Heart left ventricle (tissue), 13 donors: ENCODE measurements around the gene CEP250.

ENCODE experiments used
- POLR2A ChIP-seq, 2 donors: fragments of 450-650 bp; IDR thresholded peaks; one replicate each; pipeline ENCODE4 v1.6.1; 2017; ENCODE audit warnings: antibody characterized with exemption in 2 of 2, mild to moderate bottlenecking in 2 of 2, moderate library complexity in 2 of 2
- TF ChIP-seq, protein P1 (sequence below), 12 donors: fragments of 200-600 bp; sonication (generic) in 4 of 12; IDR thresholded peaks; one replicate each; pipeline versions ENCODE4 v1.5.0 to v1.8.0; 2018 to 2022; ENCODE audit warnings: antibody characterized with exemption in 12 of 12, mild to moderate bottlenecking in 5 of 12
- donor health status: ischemic (EF 13 %, LVEDD 7.1; RV severe dilation, severe dysfunction).
- donor health status: DM: no; HTN: yes; CAD: no.
- donor health status: DM: no; HTN: no; CAD: no.
- donor health status: ischemic (EF 25% LVEDD 6.9; RV normal size, moderate dysfunction).
- donor health status: ischemic (EF 25% LVEDD 5.7; RV mildly dilated, moderate dysfunction).
- donor health status: ischemic (EF 35%, LVEDD 5.7; RV mildly dilated, moderate dysfunction).
- donor health status: nonischemic (EF 11% LVEDD 7.7; RV severe dilation, severe dysfunction).
- donor health status: DM: yes; HTN: yes; CAD: no.
- donor health status: PGD.
- donor health status: ischemic (EF 29% LVEDD 5.4; RV normal size, mild dysfunction).
- donor health status: nonischemic (EF 23%, LVEDD 6.1; RV moderate dilation, normal function).

DNA sequence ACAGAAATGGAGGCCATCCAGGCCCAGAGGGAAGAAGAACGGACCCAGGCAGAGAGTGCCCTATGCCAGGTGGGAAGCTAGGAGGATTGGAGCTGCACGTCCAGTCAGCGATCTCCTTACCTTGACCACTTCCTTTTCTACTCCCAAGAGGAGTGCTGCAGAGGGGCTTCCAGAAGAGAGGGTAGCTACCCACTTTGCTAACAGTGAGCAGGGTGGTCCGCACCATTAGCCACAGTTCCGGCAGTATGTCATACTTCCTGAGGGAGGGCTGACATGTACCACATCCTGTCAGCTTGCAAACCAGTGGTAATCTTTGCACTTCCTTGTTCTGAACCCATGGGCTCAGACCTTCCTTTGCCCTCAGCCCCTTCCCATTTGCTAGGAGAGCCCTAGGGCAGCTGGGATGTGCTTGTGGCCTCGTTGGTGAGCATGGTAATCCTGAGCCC is 35.4 kb downstream of the CEP250 start:
- TF ChIP-seq, protein P1, sequence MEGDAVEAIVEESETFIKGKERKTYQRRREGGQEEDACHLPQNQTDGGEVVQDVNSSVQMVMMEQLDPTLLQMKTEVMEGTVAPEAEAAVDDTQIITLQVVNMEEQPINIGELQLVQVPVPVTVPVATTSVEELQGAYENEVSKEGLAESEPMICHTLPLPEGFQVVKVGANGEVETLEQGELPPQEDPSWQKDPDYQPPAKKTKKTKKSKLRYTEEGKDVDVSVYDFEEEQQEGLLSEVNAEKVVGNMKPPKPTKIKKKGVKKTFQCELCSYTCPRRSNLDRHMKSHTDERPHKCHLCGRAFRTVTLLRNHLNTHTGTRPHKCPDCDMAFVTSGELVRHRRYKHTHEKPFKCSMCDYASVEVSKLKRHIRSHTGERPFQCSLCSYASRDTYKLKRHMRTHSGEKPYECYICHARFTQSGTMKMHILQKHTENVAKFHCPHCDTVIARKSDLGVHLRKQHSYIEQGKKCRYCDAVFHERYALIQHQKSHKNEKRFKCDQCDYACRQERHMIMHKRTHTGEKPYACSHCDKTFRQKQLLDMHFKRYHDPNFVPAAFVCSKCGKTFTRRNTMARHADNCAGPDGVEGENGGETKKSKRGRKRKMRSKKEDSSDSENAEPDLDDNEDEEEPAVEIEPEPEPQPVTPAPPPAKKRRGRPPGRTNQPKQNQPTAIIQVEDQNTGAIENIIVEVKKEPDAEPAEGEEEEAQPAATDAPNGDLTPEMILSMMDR (IDR thresholded peaks at IDR 0.05) = no peak
- TF ChIP-seq POLR2A (IDR thresholded peaks at IDR 0.05) = no peak
